Gastrocnemius medialis (tissue), 4 donors: ENCODE measurements around the gene AGAP2.

ENCODE experiments used
- POLR2A ChIP-seq, 2 donors: fragments of 450-650 bp; IDR thresholded peaks; one replicate each; pipeline ENCODE4 v1.6.1; 2017; ENCODE audit warnings: antibody characterized with exemption in 2 of 2, mild to moderate bottlenecking in 2 of 2, moderate library complexity in 2 of 2
- TF ChIP-seq, protein P1 (sequence below), 5 experiments: fragments of 450-650 bp in 3 of 5; fragments of 200-600 bp in 2 of 5; sonication (generic) in 2 of 5; IDR thresholded peaks in 4 of 5; conservative IDR thresholded peaks in 1 of 5; 1 replicate in 4 of 5; 2 replicates in 1 of 5; pipeline ENCODE4 v1.5.1; 2016 to 2019; ENCODE audit warnings: antibody characterized with exemption in 5 of 5, mild to moderate bottlenecking in 3 of 5, moderate library complexity in 3 of 5

GRCh38 chr12:57713209-57713608 lies 25.3 kb downstream of the AGAP2 start:
- TF ChIP-seq POLR2A (IDR thresholded peaks at IDR 0.05): no peak
- TF ChIP-seq, protein P1, sequence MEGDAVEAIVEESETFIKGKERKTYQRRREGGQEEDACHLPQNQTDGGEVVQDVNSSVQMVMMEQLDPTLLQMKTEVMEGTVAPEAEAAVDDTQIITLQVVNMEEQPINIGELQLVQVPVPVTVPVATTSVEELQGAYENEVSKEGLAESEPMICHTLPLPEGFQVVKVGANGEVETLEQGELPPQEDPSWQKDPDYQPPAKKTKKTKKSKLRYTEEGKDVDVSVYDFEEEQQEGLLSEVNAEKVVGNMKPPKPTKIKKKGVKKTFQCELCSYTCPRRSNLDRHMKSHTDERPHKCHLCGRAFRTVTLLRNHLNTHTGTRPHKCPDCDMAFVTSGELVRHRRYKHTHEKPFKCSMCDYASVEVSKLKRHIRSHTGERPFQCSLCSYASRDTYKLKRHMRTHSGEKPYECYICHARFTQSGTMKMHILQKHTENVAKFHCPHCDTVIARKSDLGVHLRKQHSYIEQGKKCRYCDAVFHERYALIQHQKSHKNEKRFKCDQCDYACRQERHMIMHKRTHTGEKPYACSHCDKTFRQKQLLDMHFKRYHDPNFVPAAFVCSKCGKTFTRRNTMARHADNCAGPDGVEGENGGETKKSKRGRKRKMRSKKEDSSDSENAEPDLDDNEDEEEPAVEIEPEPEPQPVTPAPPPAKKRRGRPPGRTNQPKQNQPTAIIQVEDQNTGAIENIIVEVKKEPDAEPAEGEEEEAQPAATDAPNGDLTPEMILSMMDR (IDR thresholded peaks at IDR 0.05 in 4 of 5, conservative IDR thresholded peaks at IDR 0.05 in 1 of 5): no peak
